Ovary (tissue), 9 donors: ENCODE measurements around the gene FIGNL2. TPM values are rescaled to one million over a fixed set of nuclear protein-coding genes. Genes with fewer than 3 reads are reported as not detected.

Source experiments
- DNase-seq, 5 donors: peaks; one replicate each; pipeline ENCODE4 v3.0.0-alpha.2; 2019 to 2020
- H3K27ac ChIP-seq, 2 donors: fragments of 200-600 bp; one replicate each; pipeline versions ENCODE4 v1.5.1 to v1.8.0; 2019 to 2022
- H3K27me3 ChIP-seq: fragments of 200-600 bp; one replicate; pipeline ENCODE4 v1.8.0; 2022
- H3K36me3 ChIP-seq: fragments of 200-600 bp; sonication (generic); one replicate; pipeline ENCODE4 v1.5.1; 2019
- H3K4me1 ChIP-seq: one replicate; pipeline ENCODE4 v1.8.1; 2013; ENCODE audit warnings: mild to moderate bottlenecking, moderate library complexity; ENCODE audit not compliant: insufficient read depth
- H3K4me3 ChIP-seq: fragments of 200-600 bp; sonication (generic); one replicate; pipeline ENCODE4 v1.5.1; 2017
- H3K9me3 ChIP-seq, 2 donors: fragments of 200-600 bp in 1 of 2; sonication (generic) in 1 of 2; one replicate each; pipeline versions ENCODE4 v1.5.1 to v1.8.1; 2013 to 2019; ENCODE audit warnings: mild to moderate bottlenecking in 1 of 2, moderate library complexity in 1 of 2
- EP300 ChIP-seq: sonication (generic); formaldehyde crosslinking; IDR thresholded peaks from one replicate; pipeline ENCODE4 v1.6.1; 2017; ENCODE audit warnings: antibody characterized with exemption
- POLR2A ChIP-seq: fragments of 450-650 bp; IDR thresholded peaks from one replicate; pipeline ENCODE4 v1.6.1; 2017; ENCODE audit warnings: antibody characterized with exemption, mild to moderate bottlenecking, moderate library complexity
- WGBS, 3 donors: extraction: QIAGEN DNeasy Blood & Tissue Kit in 1 of 3; methylation state at CpG; one replicate each; pipeline versions ENCODE4 v1.1.5 to v1.1.7; 2013 to 2017; 5-methylcytosine and 5-hydroxymethylcytosine counted together
- intact Hi-C, 4 donors: fragments of 100-400 bp; cut with DNase I; formaldehyde crosslinking; loops; one replicate each; pipeline versions ENCODE4 v1.11.0 to v1.15.1; 2022 to 2023
- polyA plus RNA-seq, 2 donors: library from polyadenylated mRNA; stranded (reverse); fragments of 200-250 nt in 1 of 2; fragments of 350-450 nt in 1 of 2; fragmentation: Illumina TruSeq in 1 of 2; extraction: RNeasy Lipid Tissue Mini Kit (QIAGEN cat#74804) in 1 of 2; gene quantifications; one replicate each; pipeline ENCODE4 v1.2.3, GENCODE V29; 2013 to 2014
- total RNA-seq, 7 donors: library from RNA; depleted of rRNA in 2 of 7; stranded (reverse); fragments of >200 nt in 2 of 7; fragmentation: NEBNext Ultra II Directional in 3 of 7; extraction: Animal tissue kit (Norgen Biotek cat#: 25700) in 3 of 7; gene quantifications; one replicate each; pipeline versions ENCODE4 v1.1.0 to v1.2.4, GENCODE V29; 2016 to 2023
- TF ChIP-seq, protein P1 (sequence below), 3 donors: fragments of 450-650 bp in 2 of 3; fragments of 200-600 bp in 1 of 3; IDR thresholded peaks; one replicate each; pipeline versions ENCODE4 v1.5.1 to v1.8.0; 2016 to 2022; ENCODE audit warnings: antibody characterized with exemption in 3 of 3, mild to moderate bottlenecking in 1 of 3
- donor health status: DM: no; HTN: no; CAD: no; lungs with moderate emphysema.
- donor health status: DM: no; HTN: no; CAD: no.
- donor health status: Bipolar disorder and iron deficiency.
- donor health status: DM: yes; HTN: yes; CAD: no.
- donor health status: DM: no; HTN: no; CAD: no.
- donor health status: DM: yes; HTN: yes; CAD: no.

The FIGNL2 gene
- total and polyA plus RNA-seq, 9 donors, result 0.11 to 0.50 (median 0.22) TPM

GRCh38 chr12:51895378-51896135 is 47.0 kb upstream of the FIGNL2 start:
- Histone ChIP-seq H3K27me3 (no peaks in the 10 kb centered on the region), H3K9me3 (no peaks in the 10 kb centered on the region), H3K27ac (no peak overlapping the region), H3K4me3 (no peak overlapping the region), H3K4me1 (no peaks in the 10 kb centered on the region), H3K36me3 (no peaks in the 10 kb centered on the region)
- WGBS, 3 donors, result 76 to 85% (median 83%) methylated on average over 7 to 8 of the region's 8 CpGs
- intact Hi-C loops, result loop anchor here in 3 of 4 donors (5.0 kb wide), 2 partner anchors 82 to 87 kb away; no protein-coding TSS in a partner anchor
- no peak for TF ChIP-seq EP300
- TF ChIP-seq, protein P1, sequence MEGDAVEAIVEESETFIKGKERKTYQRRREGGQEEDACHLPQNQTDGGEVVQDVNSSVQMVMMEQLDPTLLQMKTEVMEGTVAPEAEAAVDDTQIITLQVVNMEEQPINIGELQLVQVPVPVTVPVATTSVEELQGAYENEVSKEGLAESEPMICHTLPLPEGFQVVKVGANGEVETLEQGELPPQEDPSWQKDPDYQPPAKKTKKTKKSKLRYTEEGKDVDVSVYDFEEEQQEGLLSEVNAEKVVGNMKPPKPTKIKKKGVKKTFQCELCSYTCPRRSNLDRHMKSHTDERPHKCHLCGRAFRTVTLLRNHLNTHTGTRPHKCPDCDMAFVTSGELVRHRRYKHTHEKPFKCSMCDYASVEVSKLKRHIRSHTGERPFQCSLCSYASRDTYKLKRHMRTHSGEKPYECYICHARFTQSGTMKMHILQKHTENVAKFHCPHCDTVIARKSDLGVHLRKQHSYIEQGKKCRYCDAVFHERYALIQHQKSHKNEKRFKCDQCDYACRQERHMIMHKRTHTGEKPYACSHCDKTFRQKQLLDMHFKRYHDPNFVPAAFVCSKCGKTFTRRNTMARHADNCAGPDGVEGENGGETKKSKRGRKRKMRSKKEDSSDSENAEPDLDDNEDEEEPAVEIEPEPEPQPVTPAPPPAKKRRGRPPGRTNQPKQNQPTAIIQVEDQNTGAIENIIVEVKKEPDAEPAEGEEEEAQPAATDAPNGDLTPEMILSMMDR (IDR thresholded peaks at IDR 0.05), result no peak
- no peak for TF ChIP-seq POLR2A
- DNase-seq, result no peak

- no peak overlapping the region for H3K27ac ChIP-seq
- no peaks in the 10 kb centered on the region for H3K27me3 ChIP-seq
- no peak for TF ChIP-seq EP300
- H3K36me3 ChIP-seq, result no peaks in the 10 kb centered on the region
- intact Hi-C loops, result no loop called here
- no peak for DNase-seq
- no peaks in the 10 kb centered on the region for H3K9me3 ChIP-seq
- WGBS, 3 donors, result 78 to 89% (median 79%) methylated on average over 6 of the region's 6 CpGs
- H3K4me3 ChIP-seq, result no peak overlapping the region
- H3K4me1 ChIP-seq, result no peaks in the 10 kb centered on the region
Observed at GRCh38 chr12:51893786-51894185, 45.3 kb upstream of the FIGNL2 start.

GRCh38 chr12:51891843-51892242 is 43.3 kb upstream of the FIGNL2 start:
- Histone ChIP-seq H3K4me3 (no peak overlapping the region), H3K27ac (no peak overlapping the region), H3K36me3 (no peaks in the 10 kb centered on the region), H3K27me3 (no peaks in the 10 kb centered on the region), H3K4me1 (no peaks in the 10 kb centered on the region), H3K9me3 (no peaks in the 10 kb centered on the region)
- no peak for DNase-seq
- no peak for TF ChIP-seq POLR2A
- TF ChIP-seq, protein P1 (IDR thresholded peaks at IDR 0.05), result no peak
- TF ChIP-seq EP300, result no peak
- intact Hi-C loops, result no loop called here

DNA sequence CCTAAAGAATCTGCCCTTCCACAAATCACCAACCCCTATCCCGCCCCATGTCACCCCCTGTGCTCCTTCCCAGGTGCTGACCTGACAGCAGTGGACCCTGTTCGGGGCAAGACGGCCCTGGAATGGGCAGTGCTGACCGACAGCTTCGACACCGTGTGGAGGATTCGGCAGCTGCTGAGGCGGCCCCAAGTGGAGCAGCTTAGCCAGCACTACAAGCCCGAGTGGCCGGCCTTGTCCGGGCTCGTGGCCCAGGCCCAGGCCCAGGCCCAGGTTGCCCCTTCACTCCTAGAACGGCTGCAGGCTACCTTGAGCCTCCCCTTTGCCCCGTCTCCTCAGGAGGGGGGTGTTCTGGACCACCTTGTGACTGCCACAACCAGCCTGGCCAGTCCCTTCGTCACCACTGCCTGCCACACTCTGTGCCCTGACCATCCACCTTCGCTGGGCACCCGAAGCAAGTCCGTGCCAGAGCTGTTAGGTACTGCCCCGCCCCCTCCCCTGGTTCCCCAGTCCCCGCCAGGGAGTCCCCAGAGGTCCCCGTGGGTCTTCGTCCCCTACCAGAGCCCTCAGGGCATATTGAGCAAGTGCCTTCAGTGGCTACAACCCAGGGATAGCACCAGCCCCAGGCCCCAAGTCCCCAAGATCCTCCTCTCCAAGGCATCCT is 42.1 kb upstream of the FIGNL2 start:
- DNase-seq, result peak in 1 of 5 donors; percentile 12
- Histone ChIP-seq H3K4me3 (no peak overlapping the region), H3K27ac (no peak overlapping the region), H3K27me3 (no peaks in the 10 kb centered on the region), H3K36me3 (no peaks in the 10 kb centered on the region), H3K9me3 (no peaks in the 10 kb centered on the region), H3K4me1 (no peaks in the 10 kb centered on the region)
- intact Hi-C loops, result no loop called here
- TF ChIP-seq POLR2A, result no peak
- WGBS, 3 donors, result 81 to 89% (median 86%) methylated on average over 19 to 22 of the region's 22 CpGs

- intact Hi-C loops, result no loop called here
- Histone ChIP-seq H3K9me3 (no peaks in the 10 kb centered on the region), H3K4me3 (no peak overlapping the region), H3K27ac (no peak overlapping the region), H3K36me3 (no peaks in the 10 kb centered on the region), H3K4me1 (no peaks in the 10 kb centered on the region), H3K27me3 (no peaks in the 10 kb centered on the region)
- 85 to 88% (median 86%) methylated on average over 2 of the region's 2 CpGs for WGBS, 3 donors
- DNase-seq, result no peak
- TF ChIP-seq EP300 (no peak), POLR2A (no peak)
- TF ChIP-seq, protein P1 (IDR thresholded peaks at IDR 0.05), result no peak
Observed at GRCh38 chr12:51890133-51890464, 41.6 kb upstream of the FIGNL2 start.
